ENCODE results near the gene C5AR1. TPM values are rescaled to one million over a fixed set of nuclear protein-coding genes. Genes with fewer than 3 reads are reported as not detected.
A peak's percentile ranks its signal among the peaks of the same experiment; 100 is the strongest.

The C5AR1 gene
- total and polyA plus RNA-seq, 9 of the 15 experiments (the other 6 are each of a cell fraction or from before 2014, with no cell fraction given) = 0.06 to 1.6 (median 0.28) TPM; not detected in 3

DNA sequence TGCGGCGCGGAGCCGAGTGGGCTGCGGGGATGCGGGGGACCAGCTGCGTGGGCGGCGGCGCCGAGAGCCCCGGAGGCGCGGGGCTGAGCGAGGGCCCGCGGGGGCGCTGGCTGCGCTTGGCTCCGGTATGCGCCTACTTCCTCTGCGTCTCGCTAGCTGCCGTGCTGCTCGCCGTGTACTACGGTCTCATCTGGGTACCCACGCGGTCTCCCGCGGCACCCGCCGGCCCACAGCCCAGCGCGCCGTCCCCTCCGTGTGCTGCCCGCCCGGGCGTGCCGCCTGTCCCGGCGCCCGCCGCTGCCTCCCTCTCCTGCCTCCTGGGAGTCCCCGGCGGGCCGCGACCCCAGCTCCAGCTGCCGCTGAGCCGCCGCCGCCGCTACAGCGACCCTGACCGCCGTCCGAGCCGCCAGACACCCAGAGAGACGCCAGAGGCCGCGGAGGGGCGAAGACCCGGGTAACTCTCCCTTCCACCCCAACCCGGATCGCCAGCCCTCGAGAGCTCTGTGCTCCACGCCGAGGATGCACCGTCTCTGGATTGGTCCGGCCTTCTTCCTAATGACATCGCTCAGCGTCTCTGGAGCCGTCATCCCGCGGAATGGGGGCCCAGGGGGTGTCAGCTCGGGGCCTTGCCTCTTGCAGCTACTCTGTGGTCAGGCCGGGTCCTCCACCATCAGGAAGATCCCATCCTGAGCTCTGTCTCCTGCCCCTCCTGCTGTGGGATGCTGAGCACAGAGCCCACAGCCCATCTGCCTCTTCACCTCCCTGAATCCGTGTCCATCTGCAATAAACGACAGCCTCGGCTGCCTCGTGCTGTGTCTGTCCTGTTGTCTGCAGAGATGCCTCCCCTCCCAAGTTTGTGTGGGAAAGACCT lies 34.5 kb upstream of the C5AR1 start (continued):
- TF ChIP-seq, protein P1, sequence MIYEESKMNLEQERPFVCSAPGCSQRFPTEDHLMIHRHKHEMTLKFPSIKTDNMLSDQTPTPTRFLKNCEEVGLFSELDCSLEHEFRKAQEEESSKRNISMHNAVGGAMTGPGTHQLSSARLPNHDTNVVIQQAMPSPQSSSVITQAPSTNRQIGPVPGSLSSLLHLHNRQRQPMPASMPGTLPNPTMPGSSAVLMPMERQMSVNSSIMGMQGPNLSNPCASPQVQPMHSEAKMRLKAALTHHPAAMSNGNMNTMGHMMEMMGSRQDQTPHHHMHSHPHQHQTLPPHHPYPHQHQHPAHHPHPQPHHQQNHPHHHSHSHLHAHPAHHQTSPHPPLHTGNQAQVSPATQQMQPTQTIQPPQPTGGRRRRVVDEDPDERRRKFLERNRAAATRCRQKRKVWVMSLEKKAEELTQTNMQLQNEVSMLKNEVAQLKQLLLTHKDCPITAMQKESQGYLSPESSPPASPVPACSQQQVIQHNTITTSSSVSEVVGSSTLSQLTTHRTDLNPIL (CRISPR knock-in tag; IDR thresholded peaks at IDR 0.05) = no peak
- TF ChIP-seq, protein P2, sequence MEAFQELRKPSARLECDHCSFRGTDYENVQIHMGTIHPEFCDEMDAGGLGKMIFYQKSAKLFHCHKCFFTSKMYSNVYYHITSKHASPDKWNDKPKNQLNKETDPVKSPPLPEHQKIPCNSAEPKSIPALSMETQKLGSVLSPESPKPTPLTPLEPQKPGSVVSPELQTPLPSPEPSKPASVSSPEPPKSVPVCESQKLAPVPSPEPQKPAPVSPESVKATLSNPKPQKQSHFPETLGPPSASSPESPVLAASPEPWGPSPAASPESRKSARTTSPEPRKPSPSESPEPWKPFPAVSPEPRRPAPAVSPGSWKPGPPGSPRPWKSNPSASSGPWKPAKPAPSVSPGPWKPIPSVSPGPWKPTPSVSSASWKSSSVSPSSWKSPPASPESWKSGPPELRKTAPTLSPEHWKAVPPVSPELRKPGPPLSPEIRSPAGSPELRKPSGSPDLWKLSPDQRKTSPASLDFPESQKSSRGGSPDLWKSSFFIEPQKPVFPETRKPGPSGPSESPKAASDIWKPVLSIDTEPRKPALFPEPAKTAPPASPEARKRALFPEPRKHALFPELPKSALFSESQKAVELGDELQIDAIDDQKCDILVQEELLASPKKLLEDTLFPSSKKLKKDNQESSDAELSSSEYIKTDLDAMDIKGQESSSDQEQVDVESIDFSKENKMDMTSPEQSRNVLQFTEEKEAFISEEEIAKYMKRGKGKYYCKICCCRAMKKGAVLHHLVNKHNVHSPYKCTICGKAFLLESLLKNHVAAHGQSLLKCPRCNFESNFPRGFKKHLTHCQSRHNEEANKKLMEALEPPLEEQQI (IDR thresholded peaks at IDR 0.05) = no peak
- no peak for TF ChIP-seq U2AF1 (optimal IDR thresholded peaks at IDR 0.05; ENCODE audit: low read depth, low read length)
- TF ChIP-seq ZNF408 (CRISPR knock-in tag; IDR thresholded peaks at IDR 0.05; ENCODE audit: low read depth) = no peak
- TF ChIP-seq CBFA2T2 (conservative IDR thresholded peaks at IDR 0.05) = no peak
- no peak for TF ChIP-seq SUPT5H (IDR thresholded peaks at IDR 0.05)
- no peak for TF ChIP-seq RFX1 (IDR thresholded peaks at IDR 0.05)
- TF ChIP-seq, protein P3, sequence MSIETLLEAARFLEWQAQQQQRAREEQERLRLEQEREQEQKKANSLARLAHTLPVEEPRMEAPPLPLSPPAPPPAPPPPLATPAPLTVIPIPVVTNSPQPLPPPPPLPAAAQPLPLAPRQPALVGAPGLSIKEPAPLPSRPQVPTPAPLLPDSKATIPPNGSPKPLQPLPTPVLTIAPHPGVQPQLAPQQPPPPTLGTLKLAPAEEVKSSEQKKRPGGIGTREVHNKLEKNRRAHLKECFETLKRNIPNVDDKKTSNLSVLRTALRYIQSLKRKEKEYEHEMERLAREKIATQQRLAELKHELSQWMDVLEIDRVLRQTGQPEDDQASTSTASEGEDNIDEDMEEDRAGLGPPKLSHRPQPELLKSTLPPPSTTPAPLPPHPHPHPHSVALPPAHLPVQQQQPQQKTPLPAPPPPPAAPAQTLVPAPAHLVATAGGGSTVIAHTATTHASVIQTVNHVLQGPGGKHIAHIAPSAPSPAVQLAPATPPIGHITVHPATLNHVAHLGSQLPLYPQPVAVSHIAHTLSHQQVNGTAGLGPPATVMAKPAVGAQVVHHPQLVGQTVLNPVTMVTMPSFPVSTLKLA (conservative IDR thresholded peaks at IDR 0.05) = peak in 1 of 2 experiments; percentile 40; a peak in 1 of 4 replicates
- TF ChIP-seq, protein P4, sequence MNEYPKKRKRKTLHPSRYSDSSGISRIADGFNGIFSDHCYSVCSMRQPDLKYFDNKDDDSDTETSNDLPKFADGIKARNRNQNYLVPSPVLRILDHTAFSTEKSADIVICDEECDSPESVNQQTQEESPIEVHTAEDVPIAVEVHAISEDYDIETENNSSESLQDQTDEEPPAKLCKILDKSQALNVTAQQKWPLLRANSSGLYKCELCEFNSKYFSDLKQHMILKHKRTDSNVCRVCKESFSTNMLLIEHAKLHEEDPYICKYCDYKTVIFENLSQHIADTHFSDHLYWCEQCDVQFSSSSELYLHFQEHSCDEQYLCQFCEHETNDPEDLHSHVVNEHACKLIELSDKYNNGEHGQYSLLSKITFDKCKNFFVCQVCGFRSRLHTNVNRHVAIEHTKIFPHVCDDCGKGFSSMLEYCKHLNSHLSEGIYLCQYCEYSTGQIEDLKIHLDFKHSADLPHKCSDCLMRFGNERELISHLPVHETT (CRISPR knock-in tag; conservative IDR thresholded peaks at IDR 0.05 in 1 of 2, IDR thresholded peaks at IDR 0.05 in 1 of 2) = peak in 1 of 2 experiments; percentile 63; a peak in 1 of 4 replicates
- no peak for TF ChIP-seq HLTF (IDR thresholded peaks at IDR 0.05)

Measured in K562 (cell line).